GM19025 (cell line): ENCODE results near the gene OR10W1.

Source experiments
- ATAC-seq: cut with Tn5 transposase; IDR thresholded peaks from one replicate; pipeline ENCODE4 v1.9.1; 2021; ENCODE audit warnings: mild to moderate bottlenecking, low read depth, moderate library complexity; ENCODE audit not compliant: unreplicated experiment

OR10W1 gene, protein sequence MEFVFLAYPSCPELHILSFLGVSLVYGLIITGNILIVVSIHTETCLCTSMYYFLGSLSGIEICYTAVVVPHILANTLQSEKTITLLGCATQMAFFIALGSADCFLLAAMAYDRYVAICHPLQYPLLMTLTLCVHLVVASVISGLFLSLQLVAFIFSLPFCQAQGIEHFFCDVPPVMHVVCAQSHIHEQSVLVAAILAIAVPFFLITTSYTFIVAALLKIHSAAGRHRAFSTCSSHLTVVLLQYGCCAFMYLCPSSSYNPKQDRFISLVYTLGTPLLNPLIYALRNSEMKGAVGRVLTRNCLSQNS

DNA sequence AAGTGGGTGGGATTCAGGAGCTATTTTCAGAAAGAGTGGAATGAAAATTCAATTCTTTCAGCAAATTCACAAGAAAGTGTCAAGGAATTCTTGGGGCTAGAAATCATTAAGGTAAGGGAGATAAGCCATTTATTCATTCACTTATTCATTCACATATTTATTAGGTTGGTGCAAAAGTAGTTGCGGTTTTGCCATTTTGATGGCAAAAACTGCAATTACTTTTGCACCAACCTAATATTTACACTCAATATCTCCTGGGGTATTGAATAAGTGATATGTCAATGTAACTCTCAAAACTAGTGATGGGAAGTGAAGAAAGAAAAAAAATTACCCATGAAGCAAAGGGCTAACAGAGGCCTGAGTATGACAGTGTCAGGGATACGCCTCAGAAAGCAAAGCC, at the start of gene OR10W1:
Gene OR10W1 (minus strand): TSS at position 119 of the 400 bp plus-strand sequence. CDS start 402 bp downstream, outside the sequence.
- no peak for ATAC-seq

DNA sequence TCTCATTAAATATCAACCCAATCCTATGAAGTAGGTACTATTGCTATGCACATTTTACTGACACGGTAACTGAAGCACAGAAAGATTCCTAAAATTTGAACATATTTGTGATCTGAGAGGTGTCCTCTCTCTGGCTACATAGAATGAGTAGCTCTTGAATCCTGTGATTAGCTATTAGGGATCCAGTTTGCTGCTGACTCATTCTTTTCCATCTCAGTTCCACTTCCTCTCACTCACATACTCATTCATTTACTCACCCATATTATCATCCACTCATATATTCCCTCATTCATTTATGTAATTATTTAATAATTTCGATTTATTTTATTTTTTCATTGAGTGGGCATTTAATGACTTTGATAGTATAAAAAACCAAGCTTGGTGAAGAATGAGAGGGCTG, 48.1 kb upstream of the OR10W1 start:
- ATAC-seq, result no peak

DNA sequence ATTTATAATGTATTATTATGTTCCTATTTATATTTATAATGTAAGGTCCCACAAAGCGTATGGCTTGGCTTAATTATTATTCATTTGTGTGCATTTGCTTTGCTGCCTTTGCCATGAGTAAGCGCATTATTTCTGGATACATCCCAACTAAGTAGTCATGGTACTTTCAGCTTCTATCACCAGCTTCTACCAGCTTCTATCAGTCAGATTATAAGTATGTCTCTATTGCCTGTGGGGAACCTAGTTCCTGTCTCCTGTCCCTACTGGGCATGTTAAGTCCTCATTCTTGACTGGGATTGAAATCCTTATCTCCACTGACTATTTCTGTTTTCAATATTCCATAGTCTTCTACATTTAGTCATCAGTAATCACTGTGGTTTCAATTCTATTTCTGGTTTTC, 33.5 kb upstream of the OR10W1 start:
- ATAC-seq, result no peak

DNA sequence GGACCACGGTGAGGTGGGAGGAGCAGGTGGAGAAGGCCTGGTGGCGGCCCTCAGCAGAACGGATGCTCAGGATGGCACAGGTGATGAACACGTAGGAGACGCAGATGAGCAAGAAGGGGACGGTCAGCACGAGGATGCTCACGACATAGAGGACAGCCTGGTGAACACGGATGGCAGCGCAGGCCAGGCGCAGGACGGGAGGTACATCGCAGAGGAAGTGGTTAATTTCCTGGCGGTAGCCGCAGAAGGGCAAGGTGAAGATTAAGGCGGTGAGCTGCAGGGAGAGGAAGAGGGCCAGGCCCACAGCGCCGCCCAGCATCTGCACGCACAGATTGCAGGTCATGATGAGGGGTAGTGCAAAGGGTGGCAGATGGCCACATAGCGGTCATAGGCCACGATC, 24.0 kb upstream of the OR10W1 start:
- no peak for ATAC-seq

DNA sequence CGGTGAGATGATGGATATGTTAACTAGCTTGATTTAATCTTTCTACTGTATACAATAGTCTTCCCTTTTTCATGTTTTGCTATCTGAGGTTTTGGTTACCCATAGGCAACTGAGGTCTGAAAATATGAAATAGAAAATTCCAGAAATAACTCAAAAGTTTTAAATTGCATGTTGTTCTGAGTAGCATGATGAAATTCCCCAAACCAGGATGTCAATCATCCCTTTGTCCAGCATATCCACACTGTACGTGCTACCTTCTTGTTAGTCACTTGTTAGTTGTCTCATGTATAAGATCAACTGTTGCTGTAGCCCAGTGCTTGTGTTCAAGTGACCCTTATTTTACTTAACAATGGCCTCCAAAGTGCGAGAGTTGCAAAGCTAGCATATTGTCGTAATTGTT, 21.2 kb upstream of the OR10W1 start:
- ATAC-seq, result no peak

DNA sequence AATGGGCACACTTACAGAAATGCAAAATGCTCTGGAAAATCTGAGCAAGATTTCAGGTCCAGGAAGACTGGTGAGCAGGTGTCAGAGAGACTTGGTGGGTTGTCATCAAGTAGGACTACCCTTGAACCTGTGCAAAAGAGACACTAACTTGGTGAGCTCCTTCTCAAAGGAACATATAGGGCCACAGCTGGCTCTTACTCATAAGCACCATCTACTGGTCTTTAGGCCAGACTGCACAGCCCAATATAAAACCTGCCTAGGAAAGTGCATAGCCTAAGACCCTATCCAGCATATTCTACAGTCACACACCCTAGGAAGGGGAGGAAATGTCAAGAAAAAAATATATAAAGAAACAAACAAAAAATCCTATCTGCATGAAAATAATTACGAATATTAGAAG, 18.2 kb upstream of the OR10W1 start:
- ATAC-seq, result no peak

DNA sequence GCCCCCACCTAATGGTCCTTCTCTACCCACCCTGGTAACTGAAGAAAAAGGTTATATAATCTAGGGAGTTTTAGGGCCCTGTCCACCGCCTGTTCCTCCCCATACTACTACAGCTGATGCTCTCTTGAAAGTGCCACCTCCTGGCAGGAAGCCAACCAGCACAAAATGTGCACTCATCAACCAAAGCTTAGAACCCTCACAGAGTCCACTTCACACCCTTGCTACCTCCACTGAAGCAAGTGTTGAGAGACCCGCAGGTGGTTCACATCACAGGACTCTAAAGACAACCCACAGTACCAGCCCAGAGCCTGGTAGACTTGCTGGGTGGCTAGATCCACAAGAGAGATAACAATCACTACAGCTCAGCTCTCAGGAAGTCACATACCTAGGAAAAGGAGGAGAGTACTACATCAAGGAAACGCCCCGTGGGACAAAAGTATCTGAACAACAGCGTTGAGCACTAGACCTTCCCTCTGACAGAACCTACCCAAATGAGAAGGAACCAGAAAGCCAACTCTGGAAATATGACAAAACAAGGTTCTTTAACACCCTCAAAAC, 17.5 kb upstream of the OR10W1 start:
- no peak for ATAC-seq

DNA sequence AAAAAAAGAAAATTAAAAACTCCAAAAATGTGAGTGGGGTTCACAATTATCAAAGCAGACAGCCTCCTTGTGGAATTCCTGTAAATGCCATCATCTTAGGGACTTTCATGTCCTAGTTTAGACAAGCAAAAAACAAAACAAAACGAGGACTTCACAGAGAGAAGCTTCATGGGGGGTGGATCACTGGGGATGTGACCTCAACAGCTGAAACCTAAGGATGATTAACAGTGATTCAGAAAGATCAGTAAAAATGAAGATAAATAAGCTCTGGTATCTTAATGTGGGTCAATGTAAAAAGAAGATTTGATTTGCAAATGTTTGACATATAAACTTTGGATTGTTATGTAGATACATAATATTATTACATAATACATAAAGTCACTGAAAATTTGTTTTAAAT, 8.1 kb upstream of the OR10W1 start:
- no peak for ATAC-seq

DNA sequence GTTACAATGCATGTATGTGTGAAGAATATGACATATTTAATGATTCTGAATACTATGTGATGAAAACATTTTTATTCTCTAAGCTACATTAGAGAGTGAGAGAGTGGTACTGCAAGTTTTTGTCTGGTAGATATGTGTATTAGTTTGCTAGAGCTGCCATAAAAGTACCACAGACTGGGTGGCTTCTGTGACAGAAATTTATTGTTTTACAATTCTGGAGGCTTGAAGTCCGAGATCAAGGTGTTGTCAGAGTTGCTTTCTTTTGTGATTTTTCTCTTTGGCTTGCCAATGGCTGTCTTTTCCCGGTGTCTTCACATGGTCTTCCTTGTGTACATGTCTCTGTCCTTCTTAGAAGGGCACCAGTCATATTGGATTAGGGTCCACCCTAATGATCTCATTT, 6.9 kb upstream of the OR10W1 start:
- no peak for ATAC-seq

DNA sequence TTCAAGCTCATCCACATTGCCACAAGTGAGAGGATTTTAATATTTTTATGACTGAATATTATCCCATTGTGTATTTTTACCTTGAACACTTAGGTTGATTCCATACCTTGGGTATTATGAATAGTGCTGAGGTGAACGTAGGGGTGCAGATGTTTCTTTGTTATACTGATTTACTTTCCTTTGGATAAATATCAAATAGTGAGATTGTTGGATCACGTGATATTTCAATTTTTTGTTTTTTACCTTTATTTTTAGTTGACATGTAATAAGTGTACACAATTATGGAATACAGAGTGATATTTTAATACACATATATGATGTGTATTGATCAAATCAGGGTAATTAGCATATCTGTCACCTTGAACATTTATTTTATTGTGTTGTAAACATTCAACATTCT, 8.1 kb downstream of the OR10W1 start:
- ATAC-seq, result no peak

DNA sequence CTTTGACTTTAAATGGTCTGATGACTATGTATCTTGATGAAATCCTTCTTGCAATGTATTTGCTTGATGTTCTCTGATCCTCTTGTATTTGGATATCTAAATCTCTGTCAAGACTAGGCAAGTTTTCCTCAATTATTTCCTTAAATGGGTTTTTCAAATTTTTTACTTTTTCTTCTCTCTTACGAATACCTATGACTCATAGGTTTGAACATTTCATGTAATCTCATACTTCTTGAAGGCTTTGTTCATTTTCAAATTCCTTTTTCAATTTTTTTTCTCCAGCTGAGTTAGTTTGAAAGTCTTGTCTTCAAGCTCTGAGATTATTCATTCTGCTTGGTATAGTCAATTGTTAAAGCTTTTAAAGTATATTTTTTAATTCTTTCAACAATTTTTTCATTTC, 13.1 kb downstream of the OR10W1 start:
- no peak for ATAC-seq

DNA sequence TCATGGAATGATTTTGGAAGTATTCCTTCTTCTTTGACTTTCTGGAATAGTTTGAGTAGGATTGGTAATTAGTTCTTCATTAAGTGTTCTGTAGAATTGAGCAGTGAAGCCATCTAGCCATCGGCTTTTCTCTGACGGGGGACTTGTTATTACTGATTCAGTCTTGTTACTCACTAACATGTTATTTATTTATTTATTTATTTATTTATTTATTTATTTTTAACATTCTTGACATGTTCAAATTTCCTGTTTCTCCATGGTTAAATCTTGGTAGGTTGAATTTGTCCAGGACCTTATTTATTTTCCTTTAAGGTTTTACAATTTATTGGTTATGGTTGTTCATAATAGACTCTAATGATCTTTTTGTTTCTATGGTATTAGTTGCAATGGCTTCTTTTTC, 24.1 kb downstream of the OR10W1 start:
- ATAC-seq, result no peak

DNA sequence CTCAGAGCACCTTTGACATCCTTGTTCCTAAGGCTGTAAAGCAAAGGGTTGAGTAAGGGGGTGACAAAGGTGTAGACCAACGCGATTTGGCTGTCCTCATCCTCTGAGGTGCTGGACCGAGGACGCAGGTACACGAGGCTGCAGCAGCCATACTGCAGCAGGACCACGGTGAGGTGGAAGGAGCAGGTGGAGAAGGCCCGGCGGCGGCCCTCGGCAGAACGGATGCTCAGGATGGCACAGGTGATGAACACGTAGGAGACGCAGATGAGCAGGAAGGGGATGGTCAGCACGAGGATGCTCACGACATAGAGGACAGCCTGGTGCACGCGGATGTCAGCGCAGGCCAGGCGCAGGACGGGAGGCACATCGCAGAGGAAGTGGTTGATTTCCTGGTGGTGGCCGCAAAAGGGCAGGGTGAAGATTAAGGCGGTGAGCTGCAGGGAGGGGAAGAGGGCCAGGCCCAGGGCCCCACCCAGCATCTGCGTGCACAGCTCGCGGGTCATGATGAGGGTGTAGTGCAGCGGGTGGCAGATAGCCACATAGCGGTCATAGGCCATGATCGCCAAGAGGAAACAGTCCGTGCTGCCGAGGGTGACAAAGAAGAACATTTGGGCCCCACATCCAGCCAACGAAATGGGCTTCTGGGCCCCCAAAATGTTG, 40.0 kb downstream of the OR10W1 start:
- ATAC-seq, result no peak

DNA sequence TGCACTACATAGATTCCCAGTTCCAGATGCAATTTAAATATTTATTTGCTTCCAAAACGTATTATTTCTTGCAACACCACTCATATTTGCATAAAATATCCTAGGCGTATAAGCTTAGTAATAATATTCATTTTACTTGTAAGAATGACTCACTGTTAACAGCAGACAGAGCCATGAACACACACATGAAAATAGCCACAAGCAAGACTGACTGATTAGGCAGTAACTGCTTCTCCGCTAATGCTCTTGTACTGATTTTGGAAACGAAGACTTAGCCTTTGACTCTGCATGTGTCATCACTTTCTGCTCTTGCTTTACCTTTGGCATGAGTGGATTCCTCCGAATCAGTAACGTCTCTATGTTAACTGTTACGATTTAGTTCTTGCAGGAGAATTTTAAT, 45.3 kb downstream of the OR10W1 start:
- ATAC-seq, result no peak
